Measurements from ENCODE around the gene CDS2. TPM values are rescaled to one million over a fixed set of nuclear protein-coding genes. Genes with fewer than 3 reads are reported as not detected.
A peak's percentile ranks its signal among the peaks of the same experiment; 100 is the strongest.

CDS2 gene
- total RNA-seq, 1 donor from 2014 or later, result 29.9 TPM

DNA sequence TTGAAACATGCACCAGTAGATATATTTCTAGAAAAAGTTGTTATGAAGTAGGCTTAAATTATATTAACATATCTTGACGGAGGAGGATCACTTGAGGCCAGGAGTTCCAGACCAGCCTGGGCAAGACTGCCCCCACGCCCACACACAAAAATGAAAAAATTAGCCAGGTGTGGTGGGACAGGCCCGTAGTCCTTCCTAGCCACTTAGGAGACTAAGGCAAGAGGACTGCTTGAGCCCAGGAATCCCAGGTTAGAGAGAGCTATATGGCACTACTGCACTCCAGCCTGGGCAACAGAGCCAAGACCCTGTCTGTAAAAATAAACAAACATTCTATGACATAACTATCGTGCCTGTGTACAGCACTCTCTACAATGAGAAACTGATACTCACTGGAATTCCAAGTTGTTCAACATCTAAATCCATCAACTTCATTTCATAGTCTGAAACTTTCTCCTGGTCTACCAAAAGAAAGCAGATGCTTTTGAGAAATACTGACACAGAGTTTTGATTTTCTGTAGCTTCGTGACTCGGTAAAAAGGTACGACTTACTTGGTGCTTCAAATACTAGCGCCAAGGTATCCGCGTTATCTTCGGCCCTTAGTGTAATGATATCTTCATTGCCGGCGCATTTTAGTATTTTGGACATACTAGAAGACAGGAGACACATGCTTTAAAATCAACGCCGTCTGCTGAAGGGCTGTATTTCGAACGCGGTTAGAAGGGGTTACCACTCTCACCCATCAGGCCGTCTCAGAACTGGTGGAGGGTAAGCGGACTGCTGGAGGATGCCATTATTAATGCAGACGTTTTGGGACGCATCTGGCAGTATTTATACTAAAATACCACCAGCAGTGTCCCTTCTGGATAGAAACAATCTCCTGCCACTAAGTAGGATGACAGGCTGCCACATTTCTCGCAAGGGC is 8.3 kb upstream of the CDS2 start:
- ATAC-seq, result no peak
- DNase-seq (ENCODE audit: low spot score), result no peak

DNA sequence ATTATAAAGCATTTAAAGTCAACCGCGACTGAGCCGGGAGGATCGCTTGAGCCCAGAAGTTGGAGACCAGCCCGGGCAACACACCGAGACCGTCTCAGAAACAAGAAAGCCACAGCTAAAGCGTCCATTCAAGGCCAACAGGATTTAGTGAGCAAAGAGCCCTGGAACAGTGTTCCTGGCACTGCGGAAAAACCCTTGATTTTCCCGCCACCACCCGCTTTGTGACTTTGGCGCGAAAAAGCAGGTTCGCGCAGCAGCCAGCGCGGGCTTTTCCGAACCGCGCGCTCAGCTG is 7.7 kb upstream of the CDS2 start:
- DNase-seq (ENCODE audit: low spot score) (no peak), ATAC-seq (no peak)

DNA sequence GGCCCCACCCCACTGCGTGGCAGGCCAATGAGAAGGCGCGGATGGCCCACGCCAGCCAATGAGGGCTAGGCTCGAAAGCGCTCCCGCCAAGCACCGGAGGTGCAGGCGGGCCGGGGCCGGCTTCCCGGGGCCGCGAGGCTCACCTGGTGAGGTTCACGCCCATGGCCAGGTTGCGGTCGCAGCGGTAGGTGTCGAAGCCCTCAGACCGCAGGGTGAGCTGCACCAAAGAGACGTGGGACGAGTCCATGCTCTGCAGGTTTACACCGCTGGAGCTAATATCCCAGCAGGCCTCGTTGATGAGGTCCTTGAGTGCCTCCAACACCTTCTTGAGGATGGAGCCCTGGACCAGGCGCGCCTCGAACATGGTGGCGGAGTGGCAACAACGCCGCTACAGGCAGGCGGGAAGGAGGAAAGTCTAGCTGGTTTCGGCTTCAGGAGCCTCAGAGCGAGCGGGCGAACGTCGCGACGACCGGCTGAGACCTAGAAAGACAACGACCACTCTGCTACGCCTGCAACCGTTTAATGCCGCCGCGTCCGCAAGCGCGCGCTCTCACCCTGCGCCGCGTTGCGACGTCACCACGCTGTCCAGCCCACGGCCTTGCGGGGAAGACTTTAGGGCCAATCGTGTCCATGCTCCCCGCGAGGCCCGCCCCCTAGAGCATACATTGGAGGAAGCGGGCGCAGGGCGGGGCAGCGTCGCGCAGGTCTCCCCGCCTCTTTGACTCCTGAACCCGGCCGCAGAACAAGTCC is 7.2 kb upstream of the CDS2 start, which contains the start of gene PCNA:
PCNA (minus strand) TSS at position 524 of the 750 bp plus-strand sequence; CDS start at position 364, 160 bp downstream.
- DNase-seq (ENCODE audit: low spot score), result peak; percentile 97
- peak; percentile 95 for ATAC-seq

DNA sequence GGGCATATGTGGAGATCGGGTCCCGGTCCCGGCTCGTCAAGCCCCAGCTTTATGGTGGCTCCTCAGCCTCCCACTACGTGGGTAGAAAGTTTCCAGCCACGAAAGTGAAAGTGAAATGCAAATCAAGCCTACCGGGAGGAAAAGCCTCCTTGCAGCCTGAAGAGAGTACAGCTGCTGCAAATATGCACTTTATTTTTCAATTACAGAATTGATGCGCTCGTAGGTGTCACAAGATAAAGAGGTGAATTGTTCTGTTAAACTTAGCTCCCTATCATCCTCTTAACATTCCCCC is 6.7 kb upstream of the CDS2 start:
- ATAC-seq (no peak), DNase-seq (ENCODE audit: low spot score) (no peak)

DNA sequence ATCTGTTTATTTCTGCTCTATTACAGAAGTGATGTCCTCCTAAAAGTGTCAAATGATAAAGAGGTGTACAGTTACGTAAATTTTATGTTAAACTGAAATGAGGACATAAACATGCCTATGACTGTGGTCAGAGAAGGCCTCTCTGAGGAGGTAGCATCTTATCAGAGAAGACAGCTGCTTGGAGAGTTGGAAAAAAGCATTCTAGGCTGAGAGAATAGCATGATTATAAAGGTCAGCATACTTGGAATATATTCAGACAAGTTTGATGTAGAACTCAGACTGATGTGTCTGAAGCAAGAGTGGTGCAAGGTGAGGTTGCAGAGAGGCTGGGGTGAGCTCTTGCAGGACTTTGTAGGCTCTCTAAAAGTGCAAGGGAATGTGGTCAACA is 3.9 kb upstream of the CDS2 start:
- DNase-seq (ENCODE audit: low spot score), result no peak
- ATAC-seq, result no peak

DNA sequence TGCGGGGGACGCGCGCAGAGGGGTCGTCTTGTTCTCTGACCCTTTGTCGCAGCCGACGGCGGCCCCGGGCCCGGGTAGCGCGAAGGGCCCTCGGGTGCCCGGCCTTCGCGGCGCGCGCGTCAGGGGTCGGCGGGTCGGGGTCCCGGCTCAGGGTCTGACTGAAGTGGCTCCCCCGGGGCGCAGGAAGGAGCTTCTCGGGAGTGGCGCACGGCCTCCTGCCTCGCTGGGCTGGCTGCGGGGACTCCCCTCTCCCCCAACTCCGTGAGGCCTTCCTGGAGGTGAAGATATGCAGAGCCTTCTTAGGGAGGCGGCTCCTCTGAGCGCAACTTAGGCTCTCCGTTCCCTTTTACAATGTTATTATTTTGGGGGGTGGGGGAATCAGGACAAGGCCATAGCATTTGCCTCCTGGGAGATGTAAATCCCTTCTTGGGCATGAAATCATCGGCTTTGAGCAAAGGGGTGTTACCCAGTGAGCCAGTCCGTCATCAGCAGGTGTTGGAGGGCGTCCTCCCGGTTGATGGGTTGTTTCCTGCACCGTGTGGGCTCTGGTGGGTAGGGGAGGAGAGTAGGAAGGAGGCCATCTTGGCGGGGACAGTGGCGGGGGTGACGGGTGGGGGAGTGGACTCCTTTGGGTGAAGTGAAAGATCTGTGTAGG is 523 bp downstream of the CDS2 start:
- DNase-seq (ENCODE audit: low spot score) (peak; percentile 55), ATAC-seq (peak; percentile 11)

DNA sequence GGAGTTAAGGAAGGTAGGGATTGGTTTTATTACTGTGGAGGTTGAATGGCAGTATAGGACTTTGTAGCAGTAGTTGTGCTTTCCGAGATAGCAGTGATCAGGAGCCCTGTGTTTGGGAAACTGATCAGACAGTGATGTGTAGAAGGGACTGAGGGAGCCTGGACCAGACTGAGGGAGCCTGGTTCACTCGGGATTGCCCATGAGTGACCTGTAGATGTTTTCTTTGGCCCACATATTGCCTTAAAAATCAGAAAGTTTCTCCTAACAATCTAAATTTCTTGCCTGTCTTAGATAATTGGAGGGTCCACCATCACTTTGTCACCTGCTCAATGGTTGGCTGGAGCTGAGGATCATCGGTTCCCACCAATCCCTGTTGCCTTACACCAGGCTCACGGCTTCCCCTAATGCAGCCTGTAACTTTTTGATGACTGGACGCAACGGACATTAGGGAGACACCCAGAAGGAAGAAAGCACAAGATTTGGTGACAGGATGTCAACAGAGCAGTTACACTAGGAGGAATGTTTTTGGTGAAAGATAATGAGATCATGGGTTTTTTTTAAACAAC is 1.1 kb downstream of the CDS2 start:
- ATAC-seq (no peak), DNase-seq (ENCODE audit: low spot score) (peak; percentile 37)

DNA sequence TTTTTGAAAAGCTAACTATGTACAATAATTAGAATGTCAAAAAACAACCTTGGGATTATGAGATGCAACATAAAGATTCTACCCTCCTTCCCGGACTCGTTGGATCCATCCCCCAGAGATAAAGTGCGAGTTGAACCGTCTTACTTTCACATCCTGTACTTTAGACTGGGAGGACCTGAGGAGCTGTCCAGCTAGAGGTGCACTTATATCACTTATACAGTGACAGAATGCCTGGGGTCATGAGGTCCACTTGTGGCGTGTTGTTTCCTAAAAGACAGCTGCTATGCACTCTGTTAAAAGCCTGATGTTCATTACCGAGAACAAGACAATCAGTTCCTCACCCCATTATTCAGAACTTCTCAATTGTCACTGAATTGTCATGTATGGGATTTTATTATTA is 2.1 kb downstream of the CDS2 start:
- no peak for ATAC-seq
- DNase-seq (ENCODE audit: low spot score), result peak; percentile 23

DNA sequence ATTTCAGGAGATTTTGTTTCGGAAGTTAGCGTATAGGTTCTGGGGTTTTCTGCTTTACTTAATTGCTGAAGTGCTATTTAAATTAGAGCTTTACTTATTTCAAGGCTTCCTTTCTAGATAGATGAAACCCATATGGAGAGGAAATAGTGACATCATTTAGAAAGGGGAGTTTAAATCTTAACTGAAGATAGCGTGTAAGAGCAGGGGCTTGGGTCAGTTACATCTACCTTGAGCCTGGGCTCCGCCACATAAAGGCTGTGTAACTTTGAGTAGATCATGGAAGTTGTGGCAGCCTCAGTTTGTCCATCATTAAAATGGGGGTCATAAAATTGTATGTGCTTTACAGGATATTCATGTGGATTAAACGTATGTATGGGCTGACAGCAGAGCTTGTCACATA is 4.7 kb downstream of the CDS2 start:
- ATAC-seq (no peak), DNase-seq (ENCODE audit: low spot score) (no peak)

DNA sequence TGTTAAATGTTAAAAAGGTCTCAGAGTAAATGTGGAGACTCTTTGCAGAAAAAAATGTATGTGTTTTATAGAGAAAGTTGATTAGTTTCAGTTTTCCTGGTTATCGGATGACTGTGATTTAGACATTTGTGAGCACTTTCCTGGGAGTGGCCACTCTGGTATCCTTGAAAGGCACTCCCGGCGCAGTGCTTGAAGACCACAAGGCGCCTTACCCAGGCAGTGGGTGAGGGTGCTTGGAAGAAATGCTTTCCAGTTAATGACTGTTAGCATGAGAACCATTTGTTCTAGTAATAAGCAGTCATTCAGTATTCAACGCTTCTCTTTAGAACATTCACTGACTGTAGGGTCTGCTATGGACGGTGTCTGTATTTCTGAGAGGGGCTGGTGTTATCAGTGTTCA is 7.2 kb downstream of the CDS2 start:
- ATAC-seq, result no peak

DNA sequence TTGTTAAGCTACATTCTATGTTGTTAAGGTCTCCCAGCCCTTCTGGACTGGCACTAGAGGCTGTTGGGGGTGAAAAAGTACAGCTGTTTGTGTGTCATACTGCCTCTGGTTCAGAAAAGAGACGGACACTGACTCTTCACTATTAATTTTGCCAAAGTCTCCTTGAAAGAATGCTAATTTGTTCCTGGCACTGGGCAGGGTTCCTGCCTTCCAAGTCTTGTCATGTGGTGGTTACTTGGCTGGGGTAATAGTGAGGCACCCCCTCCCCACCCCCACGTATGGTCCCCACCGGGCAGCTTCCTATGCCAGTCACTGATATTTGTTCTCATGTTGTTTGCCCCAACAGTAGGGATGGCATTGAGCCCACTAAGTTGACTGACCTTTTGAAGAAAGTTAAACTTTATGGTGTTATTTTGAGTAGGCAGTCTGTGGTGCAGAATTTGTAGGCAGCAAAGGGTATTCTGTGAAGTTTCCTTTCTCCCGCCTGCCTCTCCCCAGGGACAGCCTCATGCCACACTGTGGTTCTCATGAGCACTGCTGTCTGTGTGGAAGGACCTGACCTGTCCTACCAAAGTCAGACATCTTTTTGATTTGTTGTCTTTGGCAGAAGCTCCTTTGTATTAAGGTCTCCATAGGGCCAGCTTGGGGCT is 8.7 kb downstream of the CDS2 start:
- DNase-seq (ENCODE audit: low spot score) (peak; percentile 56), ATAC-seq (peak; percentile 85)

More for the DNA sequence above, 7.2 kb downstream of the CDS2 start:
- no peak for DNase-seq (ENCODE audit: low spot score)

DNA sequence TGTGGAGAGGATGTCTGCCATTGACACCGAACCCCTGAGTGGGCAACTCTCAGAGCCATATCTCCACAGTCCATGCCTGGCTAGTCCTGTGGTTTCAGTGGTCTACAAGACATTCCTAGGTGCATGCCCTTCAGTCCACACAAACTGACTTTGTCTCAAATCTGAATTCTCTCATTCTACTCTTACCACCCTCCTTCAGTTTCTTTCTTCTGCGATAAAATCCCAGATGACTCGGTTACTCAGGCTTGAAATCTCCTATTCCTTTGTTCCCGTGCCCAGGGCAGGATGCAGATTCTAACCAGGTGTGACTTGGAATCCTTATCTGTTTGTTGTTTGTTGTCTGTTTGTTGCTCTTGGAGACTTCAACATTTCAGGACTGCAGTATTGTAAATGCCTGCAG is 9.3 kb downstream of the CDS2 start:
- ATAC-seq (no peak), DNase-seq (ENCODE audit: low spot score) (no peak)

DNA sequence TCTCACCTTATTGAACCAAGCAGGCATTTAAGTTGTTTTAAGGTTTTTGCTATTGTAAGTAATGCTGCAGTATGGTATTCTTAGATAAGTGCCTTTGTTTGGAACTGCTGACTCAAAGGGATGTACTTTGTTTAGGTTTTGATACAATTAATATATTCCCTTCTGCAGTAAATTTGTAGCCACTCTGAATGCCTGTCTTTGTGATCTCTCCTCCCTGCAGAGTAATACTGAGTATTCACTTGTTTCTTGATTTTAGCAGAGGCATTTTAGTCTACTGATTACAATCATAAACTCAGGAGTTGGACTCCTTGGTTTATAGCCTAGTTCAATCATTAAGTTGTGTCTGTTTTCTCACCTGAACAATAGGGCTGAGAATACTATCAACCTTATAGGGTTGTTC is 13.4 kb downstream of the CDS2 start:
- ATAC-seq (no peak), DNase-seq (ENCODE audit: low spot score) (no peak)

DNA sequence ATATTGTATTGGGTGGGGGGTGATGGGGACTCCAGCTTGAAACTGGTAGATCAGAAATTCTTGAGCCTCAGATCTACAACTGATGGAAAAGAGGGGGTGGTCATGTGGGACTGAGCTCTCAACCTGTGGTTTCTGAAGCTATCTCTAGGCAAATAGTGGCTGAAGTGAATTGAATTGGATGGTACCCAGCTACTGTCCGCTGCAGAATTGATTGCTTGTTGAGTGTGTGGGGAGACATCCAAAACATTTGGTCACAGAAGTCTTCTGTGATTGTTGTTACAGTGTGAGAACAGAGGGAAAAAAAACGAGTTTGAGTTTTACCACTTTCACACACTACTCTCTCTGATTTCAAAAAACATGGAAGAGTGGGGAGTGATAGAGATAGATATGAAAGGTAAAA is 14.8 kb downstream of the CDS2 start:
- ATAC-seq (peak; percentile 71), DNase-seq (ENCODE audit: low spot score) (no peak)

DNA sequence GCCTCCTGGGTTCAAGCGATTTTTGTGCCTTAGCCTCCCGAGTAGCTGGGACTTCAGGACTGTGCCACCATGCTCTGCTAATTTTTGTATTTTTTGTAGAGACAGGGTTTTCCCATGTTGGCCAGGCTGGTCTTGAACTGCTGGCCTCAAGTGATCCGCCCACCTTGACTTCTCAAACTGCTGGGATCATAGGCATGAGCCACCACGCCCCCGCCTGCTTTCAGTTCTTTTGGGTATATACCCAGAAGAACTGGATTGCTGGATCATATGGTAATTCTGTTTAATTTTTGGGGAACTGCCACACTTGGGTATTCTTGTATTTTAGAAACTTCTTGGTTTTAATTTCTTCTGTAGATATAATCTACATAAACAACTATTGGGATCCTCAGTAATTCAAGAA is 17.0 kb downstream of the CDS2 start:
- ATAC-seq, result no peak
- DNase-seq (ENCODE audit: low spot score), result no peak

DNA sequence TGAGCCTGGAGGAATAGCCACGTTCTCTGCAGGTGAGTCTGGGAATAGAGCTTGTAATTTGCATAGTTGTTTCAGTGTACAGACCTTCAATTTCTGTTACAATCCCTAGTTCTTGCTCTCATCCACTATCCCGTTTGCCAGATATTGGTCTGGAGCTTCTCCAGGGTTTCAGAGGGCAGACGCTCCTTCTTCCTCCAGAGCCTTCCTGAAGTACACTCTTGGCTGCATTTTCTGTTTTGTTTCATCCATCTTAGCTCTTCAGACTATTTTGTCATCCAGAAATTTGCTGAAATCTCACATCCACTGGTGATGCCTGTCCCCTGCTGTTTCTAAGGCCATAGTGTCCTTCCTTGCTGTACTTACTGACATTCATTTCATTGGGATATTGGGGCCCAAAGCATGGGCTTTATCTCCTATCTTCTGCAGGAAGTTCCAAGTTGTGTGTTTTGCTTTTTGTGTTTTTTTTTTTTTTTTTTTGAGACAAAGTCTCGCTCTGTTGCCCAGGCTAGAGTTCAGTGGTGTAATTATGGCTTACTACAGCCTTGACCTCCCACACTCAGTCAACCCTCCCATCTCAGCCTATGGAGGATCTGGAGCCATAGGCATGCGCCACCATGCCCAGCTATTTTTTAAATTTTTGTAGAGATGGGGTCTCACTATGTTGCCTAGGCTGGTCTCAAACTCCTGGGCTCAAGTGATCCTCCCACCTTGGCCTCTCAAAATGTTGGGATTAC is 18.7 kb downstream of the CDS2 start:
- DNase-seq (ENCODE audit: low spot score) (no peak), ATAC-seq (no peak)

DNA sequence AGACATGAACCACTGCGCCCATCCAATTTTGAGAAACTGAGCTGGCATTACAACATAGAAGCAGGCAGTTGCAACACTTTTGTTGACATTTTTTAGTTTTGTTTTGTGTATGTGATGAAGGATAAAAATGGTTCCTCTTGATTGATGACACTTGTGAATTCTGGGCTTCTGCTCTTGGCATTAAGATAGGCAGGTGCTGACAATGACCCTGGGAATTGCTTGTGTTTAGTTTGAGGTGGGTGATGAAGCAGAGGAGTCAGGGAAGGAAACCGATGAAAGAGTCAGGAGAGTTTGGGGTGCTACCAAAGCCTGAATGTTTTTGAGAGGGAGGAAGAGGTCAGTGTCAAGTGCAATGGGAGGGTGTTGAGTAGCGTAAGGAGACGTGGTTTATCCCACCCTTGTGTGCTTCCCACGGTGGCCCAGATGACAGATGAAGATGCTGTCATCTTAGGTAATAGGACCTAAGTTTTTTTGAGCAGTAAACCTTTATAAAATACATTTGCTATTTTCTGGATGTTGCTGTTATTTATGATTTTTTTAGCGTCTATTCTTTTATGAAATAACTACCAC is 19.4 kb downstream of the CDS2 start:
- DNase-seq (ENCODE audit: low spot score) (no peak), ATAC-seq (no peak)

DNA sequence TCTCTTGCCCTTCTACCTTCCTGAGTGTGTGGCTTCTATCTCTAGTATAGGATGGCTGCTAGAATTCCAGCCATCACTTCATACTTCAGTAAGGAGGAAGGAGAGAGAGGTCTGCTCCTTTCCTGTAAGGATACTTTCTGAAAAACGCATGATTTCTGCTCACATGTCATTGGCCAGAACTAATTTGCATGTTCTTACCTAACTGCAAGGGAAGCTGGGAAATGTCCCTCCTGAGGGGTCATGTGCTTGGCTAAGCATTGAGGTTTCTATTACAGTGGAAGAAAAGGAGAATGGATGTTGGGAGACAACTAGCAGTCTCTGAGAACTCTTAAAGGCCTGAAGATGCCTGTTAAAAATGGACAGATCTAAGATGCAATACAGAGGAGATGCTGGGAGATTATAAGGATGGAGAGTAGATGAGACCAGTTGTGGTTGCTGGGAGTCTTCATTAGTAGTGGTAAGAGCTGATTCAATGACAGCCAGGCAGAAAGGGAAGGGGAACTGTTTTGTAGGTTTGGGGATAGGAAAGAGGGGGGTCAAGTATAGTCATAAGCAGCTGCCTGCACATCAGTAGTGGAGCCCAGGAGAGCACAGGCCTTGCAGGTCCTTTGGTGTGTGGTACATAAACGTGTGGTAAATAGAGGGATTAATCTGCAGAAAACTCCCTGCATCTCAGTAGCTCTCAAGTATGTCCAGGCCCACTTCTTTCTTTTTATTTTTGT is 20.2 kb downstream of the CDS2 start:
- DNase-seq (ENCODE audit: low spot score) (no peak), ATAC-seq (no peak)

DNA sequence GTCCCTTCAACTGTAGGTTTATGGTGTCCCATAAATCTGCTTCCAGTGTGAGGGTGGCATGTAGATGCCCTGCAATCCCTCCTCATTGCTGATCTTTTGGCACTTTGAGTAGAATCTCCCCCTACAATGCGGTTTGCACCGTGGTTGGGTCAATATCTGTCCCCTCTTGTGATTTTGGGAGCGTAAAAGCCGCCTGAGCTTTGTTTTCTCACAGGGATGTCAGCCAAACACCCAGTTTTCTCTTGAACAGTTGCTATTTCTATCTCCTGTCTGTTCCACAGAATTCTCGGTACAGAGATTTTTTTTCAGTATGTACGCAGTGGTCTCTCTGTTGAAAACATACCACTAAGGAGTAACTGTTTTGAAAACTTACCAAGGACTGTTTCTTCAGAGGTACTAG is 21.8 kb downstream of the CDS2 start:
- peak; percentile 37 for ATAC-seq

DNA sequence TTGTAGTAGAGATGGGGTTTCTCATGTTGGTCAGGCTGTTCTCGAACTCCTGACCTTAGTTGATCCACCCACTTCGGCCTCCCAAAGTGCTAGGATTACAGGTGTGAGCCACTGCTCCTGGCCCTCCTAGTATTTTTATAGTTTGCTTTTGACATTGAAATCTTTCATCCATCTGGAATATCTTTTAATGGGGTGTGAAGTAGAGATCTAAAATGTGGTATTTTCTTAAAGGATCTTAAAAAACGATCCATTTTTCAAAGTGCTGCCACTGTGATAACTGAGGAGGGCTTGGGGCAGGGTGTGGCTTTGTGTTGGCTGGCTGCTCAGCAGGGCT is 23.1 kb downstream of the CDS2 start:
- no peak for ATAC-seq
- no peak for DNase-seq (ENCODE audit: low spot score)

More for the DNA sequence above, 21.8 kb downstream of the CDS2 start:
- DNase-seq (ENCODE audit: low spot score), result peak; percentile 45

All from left lobe of liver (tissue), 2 donors.